ENCODE results near the gene ATXN7L1.

The ATXN7L1 gene

DNA sequence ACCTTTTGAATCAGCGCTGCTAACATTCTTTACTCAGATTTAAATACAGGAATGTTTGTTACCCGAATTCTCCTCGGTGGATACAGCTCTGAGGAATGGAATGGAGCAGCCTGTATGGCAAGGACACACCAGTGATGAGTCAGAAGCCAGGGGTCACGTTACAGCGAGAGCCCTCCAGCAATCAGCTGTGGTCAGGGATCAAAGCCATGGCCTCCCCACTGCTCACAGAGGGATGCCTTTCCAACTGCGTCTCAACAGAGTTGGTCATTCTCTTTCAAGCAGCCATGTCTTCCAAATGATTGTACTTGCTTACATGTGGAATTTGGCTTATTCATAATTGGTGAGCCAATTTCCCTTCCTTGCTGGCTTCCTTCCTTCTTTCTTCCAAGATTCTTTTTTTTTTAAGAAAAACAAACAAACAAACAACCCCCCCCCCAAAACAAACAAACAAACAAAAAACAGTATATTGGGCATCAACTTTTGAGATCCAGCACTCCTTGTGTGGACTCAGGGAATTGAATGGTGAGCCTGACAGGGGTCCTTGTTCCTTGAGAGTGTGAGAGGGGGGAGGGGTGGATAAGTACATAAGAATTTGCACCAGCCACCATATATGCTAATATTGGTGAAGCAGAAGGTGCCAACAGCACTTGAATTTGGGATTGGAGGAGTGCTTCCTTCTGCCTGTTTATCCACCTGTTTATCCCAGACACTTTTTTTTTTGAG, 100.2 kb downstream of the ATXN7L1 start:
- Histone ChIP-seq H3K4me3 (ENCODE audit: insufficient read length, low read depth) (no peak overlapping the region), H3K9me3 (ENCODE audit: insufficient read depth, low read length) (no peaks in the 10 kb centered on the region), H3K9ac (ENCODE audit: insufficient read length, low read depth) (no peak overlapping the region), H3K27me3 (ENCODE audit: insufficient read depth, insufficient read length) (no peaks in the 10 kb centered on the region), H3K36me3 (ENCODE audit: insufficient read depth, insufficient read length, low read length) (no peaks in the 10 kb centered on the region), H3K4me1 (ENCODE audit: insufficient read depth, insufficient read length) (peaks cover 7% of the 10 kb centered on the region)
- peak; percentile 93 for DNase-seq (ENCODE audit: low read depth, low spot score)
- TF ChIP-seq SUZ12 (IDR thresholded peaks at IDR 0.05; ENCODE audit: extremely low read depth, insufficient read depth, insufficient read length) (no peak), YY1 (IDR thresholded peaks at IDR 0.05; ENCODE audit: insufficient read depth, insufficient read length) (peak; percentile 14), ZNF274 (IDR thresholded peaks at IDR 0.05; ENCODE audit: low read depth, low read length) (no peak)

DNA sequence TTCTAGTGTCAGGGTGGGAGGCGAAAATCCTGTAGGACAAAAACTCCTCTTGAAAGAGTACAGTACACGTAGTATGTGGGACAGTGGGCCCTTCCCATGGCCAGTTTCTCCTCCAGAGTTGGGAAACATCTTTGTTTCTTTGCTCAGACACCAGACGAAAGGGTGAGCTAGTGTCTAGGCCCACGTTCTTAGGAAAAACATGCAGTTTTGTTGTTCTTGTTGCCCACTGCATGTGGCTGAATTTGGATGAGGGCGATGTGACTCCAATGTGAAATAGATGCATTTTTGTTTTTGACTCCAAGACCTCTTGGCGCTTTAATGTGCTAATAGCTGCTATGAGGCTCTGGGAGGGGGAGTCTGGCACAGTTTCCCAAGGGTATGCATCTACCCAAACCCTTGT, 100.8 kb downstream of the ATXN7L1 start:
- Histone ChIP-seq H3K9ac (ENCODE audit: insufficient read length, low read depth) (no peak overlapping the region), H3K36me3 (ENCODE audit: insufficient read depth, insufficient read length, low read length) (no peaks in the 10 kb centered on the region), H3K9me3 (ENCODE audit: insufficient read depth, low read length) (no peaks in the 10 kb centered on the region), H3K27me3 (ENCODE audit: insufficient read depth, insufficient read length) (no peaks in the 10 kb centered on the region), H3K4me1 (ENCODE audit: insufficient read depth, insufficient read length) (peaks cover 7% of the 10 kb centered on the region), H3K4me3 (ENCODE audit: insufficient read length, low read depth) (no peak overlapping the region)
- TF ChIP-seq SUZ12 (IDR thresholded peaks at IDR 0.05; ENCODE audit: extremely low read depth, insufficient read depth, insufficient read length) (no peak), ZNF274 (IDR thresholded peaks at IDR 0.05; ENCODE audit: low read depth, low read length) (no peak), YY1 (IDR thresholded peaks at IDR 0.05; ENCODE audit: insufficient read depth, insufficient read length) (no peak)
- DNase-seq (ENCODE audit: low read depth, low spot score) = no peak

DNA sequence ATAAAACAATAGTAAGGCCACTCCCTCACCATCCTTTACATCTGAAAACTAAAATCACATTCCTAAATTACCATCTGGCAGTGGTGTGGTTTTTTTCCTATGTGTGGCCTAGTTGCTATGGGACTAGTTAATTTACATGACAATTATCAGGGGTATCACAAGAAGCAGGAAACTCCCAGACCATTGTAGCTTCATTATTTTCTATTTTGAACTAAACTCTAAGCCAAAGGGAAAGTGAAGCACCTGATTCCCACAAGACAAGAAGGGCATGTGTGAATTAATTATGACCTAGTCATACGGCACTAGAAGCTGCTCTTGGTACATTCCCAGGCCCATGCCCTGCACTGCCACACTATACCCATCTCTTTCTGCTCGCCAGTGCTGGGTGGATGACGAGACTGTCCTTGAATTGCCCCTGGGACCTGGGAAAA, 103.4 kb downstream of the ATXN7L1 start:
- H3K27me3 ChIP-seq (ENCODE audit: insufficient read depth, insufficient read length) = no peaks in the 10 kb centered on the region
- H3K4me1 ChIP-seq (ENCODE audit: insufficient read depth, insufficient read length) = peaks cover 7% of the 10 kb centered on the region
- TF ChIP-seq YY1 (IDR thresholded peaks at IDR 0.05; ENCODE audit: insufficient read depth, insufficient read length) = no peak
- no peak for TF ChIP-seq ZNF274 (IDR thresholded peaks at IDR 0.05; ENCODE audit: low read depth, low read length)
- TF ChIP-seq SUZ12 (IDR thresholded peaks at IDR 0.05; ENCODE audit: extremely low read depth, insufficient read depth, insufficient read length) = no peak
- DNase-seq (ENCODE audit: low read depth, low spot score) = peak; percentile 63
- no peaks in the 10 kb centered on the region for H3K36me3 ChIP-seq (ENCODE audit: insufficient read depth, insufficient read length, low read length)
- H3K9ac ChIP-seq (ENCODE audit: insufficient read length, low read depth) = no peak overlapping the region
- no peaks in the 10 kb centered on the region for H3K9me3 ChIP-seq (ENCODE audit: insufficient read depth, low read length)
- no peak overlapping the region for H3K4me3 ChIP-seq (ENCODE audit: insufficient read length, low read depth)

DNA sequence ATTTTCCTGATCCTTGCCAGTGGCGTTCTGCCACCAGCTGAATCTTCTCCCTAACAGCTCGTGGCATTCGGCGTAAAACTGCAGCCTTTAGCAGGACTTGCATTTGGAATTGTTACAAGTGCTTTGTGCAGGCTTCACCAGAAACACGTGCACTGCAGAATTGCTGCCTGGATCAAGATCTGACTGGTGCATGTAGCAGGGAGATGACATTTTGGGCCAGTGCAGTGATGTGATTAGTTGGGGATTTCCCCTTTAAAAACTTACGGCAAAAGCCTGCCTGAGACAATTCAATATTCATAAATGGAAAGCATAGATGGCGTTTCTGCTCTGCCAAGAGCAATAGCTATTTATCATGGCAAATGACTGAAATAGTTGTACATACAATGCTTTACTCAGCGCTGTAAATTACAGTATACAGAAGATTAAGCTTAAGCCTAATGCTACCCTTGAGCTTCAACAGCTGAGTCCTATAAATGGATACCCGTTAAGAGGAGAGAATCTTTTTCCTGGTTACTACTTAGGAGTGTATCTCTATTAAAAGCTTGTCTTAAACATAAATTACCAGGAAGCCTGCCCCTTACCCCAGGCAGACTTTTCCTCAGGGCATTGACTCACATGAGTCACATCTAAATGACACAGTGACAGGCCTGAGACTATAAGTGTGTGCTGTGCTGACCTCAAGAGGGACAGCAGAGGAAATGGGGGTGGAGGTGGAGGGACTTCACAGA, 106.3 kb downstream of the ATXN7L1 start:
- no peaks in the 10 kb centered on the region for H3K36me3 ChIP-seq (ENCODE audit: insufficient read depth, insufficient read length, low read length)
- no peaks in the 10 kb centered on the region for H3K9me3 ChIP-seq (ENCODE audit: insufficient read depth, low read length)
- H3K4me3 ChIP-seq (ENCODE audit: insufficient read length, low read depth) = no peak overlapping the region
- no peak for TF ChIP-seq YY1 (IDR thresholded peaks at IDR 0.05; ENCODE audit: insufficient read depth, insufficient read length)
- TF ChIP-seq SUZ12 (IDR thresholded peaks at IDR 0.05; ENCODE audit: extremely low read depth, insufficient read depth, insufficient read length) = no peak
- no peak for TF ChIP-seq ZNF274 (IDR thresholded peaks at IDR 0.05; ENCODE audit: low read depth, low read length)
- no peak overlapping the region for H3K9ac ChIP-seq (ENCODE audit: insufficient read length, low read depth)
- no peaks in the 10 kb centered on the region for H3K27me3 ChIP-seq (ENCODE audit: insufficient read depth, insufficient read length)
- no peak for DNase-seq (ENCODE audit: low read depth, low spot score)
- H3K4me1 ChIP-seq (ENCODE audit: insufficient read depth, insufficient read length) = peaks cover 8% of the 10 kb centered on the region

DNA sequence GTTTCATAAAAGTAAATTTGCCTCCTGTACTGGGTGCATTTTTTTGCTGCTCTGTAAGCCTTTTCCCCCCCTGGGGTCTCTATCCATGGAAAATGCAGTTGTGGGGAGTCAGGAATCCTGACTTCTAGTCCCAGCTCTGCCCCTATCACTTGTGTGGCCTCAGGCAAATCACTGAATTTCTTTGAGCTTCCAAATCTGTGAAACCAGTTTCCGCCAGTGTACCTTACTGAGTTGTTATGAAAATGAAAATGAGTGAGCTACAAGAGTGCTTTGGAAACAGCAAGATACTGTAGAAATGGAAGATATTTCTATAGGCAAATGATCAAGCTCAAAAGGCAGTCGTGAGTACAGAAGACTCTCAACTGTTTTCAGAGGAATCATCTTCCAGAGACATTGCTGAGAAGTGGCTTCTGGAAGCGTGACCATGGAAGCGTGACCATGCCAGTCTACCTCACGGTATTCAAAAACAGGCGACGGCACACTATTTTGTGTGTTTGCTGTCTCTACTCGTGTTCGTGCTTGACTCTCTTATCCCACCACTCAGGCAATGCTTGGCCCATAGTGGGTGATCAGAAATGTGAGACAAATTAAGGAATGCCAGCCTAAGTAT, 107.4 kb downstream of the ATXN7L1 start:
- TF ChIP-seq SUZ12 (IDR thresholded peaks at IDR 0.05; ENCODE audit: extremely low read depth, insufficient read depth, insufficient read length) (no peak), YY1 (IDR thresholded peaks at IDR 0.05; ENCODE audit: insufficient read depth, insufficient read length) (no peak), ZNF274 (IDR thresholded peaks at IDR 0.05; ENCODE audit: low read depth, low read length) (no peak)

DNA sequence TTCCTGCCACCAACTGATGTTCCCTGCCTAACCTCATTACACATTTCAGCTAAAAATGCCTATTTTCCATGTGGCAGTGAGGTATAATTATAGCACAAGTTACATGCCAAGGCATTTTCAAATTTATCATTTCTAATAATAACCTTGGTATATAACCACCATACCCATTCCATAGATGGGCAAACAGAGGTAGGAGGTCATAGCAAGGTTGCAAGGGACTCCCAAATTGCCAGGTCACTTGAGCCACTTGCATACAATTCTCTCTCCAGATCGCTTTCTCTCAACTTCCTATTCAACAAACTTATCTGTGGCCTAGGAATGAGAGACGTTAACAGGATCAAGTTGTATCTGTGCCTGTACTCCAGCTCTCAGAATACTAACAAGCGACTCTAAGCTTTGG, 108.3 kb downstream of the ATXN7L1 start:
- no peaks in the 10 kb centered on the region for H3K9me3 ChIP-seq (ENCODE audit: insufficient read depth, low read length)
- peaks cover 3% of the 10 kb centered on the region for H3K4me1 ChIP-seq (ENCODE audit: insufficient read depth, insufficient read length)
- no peaks in the 10 kb centered on the region for H3K36me3 ChIP-seq (ENCODE audit: insufficient read depth, insufficient read length, low read length)
- H3K4me3 ChIP-seq (ENCODE audit: insufficient read length, low read depth) = no peak overlapping the region
- H3K9ac ChIP-seq (ENCODE audit: insufficient read length, low read depth) = no peak overlapping the region
- H3K27me3 ChIP-seq (ENCODE audit: insufficient read depth, insufficient read length) = no peaks in the 10 kb centered on the region
- TF ChIP-seq ZNF274 (IDR thresholded peaks at IDR 0.05; ENCODE audit: low read depth, low read length) (no peak), YY1 (IDR thresholded peaks at IDR 0.05; ENCODE audit: insufficient read depth, insufficient read length) (no peak), SUZ12 (IDR thresholded peaks at IDR 0.05; ENCODE audit: extremely low read depth, insufficient read depth, insufficient read length) (no peak)
- DNase-seq (ENCODE audit: low read depth, low spot score) = no peak

More for the DNA sequence above, 107.4 kb downstream of the ATXN7L1 start:
- Histone ChIP-seq H3K36me3 (ENCODE audit: insufficient read depth, insufficient read length, low read length) (no peaks in the 10 kb centered on the region), H3K9me3 (ENCODE audit: insufficient read depth, low read length) (no peaks in the 10 kb centered on the region), H3K27me3 (ENCODE audit: insufficient read depth, insufficient read length) (no peaks in the 10 kb centered on the region), H3K9ac (ENCODE audit: insufficient read length, low read depth) (no peak overlapping the region), H3K4me3 (ENCODE audit: insufficient read length, low read depth) (no peak overlapping the region), H3K4me1 (ENCODE audit: insufficient read depth, insufficient read length) (peaks cover 7% of the 10 kb centered on the region)
- no peak for DNase-seq (ENCODE audit: low read depth, low spot score)
